C4-2B (cell line): Measurements from ENCODE around the gene RNF11.

ENCODE experiments used
- H3K27ac ChIP-seq: fragments of 450-650 bp; 2 replicates; pipeline ENCODE4 v1.5.1; 2017
- CTCF ChIP-seq: fragments of 450-650 bp; conservative IDR thresholded peaks from 2 replicates; pipeline ENCODE4 v1.5.1; 2017; ENCODE audit warnings: mild to moderate bottlenecking
- ZFX ChIP-seq: fragments of 450-650 bp; IDR thresholded peaks from 2 replicates; pipeline ENCODE4 v1.6.1; 2017

The RNF11 gene

DNA sequence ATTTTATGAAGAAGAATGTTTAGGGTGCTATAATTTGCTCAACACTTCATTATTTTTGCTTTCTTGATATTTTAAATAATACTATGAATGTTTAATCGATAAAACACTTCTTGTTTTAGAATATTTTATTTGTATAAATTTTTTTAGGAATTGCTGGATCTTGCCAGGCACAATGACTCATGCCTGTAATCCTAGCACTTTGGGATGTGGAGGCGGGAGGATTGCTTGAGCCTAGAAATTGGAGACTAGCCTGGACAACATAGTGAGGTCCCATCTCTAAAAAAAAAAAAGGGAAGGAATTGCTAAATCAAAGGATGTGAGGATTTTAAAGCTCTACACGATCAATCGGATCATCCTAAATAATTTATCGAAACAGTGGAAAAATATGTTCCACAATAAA is 17.6 kb downstream of the RNF11 start:
- TF ChIP-seq CTCF (no peak), ZFX (no peak)

DNA sequence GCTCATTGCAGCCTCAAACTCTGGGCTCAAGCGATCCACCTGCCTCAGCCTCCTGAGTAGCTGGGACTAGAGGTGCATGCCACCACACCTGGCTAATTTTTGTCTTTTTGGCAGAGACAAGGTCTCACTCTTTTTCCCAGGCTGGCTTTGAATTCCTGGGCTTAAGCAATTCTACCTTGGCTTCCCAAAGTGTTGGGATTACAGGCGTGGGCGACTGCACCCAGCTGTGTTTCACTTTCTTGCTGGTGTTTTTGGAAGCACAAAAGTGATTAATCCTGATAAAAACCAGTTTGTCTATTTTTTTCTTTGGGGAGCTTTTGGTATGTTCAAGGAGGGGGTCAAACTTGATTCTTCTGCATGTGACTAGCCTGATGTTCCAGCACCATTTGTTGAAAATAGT is 19.3 kb downstream of the RNF11 start:
- no peak overlapping the region for H3K27ac ChIP-seq
- TF ChIP-seq ZFX: no peak
- no peak for TF ChIP-seq CTCF

More for the DNA sequence above, 17.6 kb downstream of the RNF11 start:
- H3K27ac ChIP-seq: no peak overlapping the region

DNA sequence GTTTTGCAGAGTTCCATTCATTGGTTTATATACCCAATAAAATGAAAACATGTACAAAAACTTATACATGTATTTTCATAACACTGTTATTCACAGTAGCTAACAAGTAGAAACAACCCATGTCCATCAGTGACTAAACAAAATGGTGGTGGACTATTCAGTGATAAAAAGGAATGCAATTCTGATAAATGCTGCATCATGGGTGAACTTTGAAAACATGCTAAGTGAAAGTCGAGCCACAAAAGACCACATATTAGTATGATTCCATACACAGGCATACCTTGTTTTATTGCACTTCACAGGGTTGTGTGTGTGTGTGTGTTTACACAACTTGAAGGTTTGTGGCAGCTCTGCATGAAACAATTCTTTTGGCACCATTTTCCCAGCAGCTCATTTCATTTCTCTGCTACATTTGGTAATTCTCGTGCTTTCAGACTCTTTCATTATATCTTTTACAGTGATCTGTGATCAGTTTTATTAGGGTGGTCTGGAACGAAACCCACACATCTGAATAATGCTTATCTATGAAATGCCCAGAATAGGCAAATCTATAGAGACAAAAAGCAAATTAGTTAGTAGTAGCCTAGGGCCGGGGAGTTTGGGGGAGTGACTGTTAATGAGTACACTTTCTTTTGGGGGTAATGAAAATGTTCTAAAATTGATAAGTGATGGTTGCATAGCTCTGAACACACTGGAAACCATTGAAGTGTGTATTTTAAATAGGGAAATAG is 27.2 kb downstream of the RNF11 start:
- TF ChIP-seq CTCF: no peak
- no peak for TF ChIP-seq ZFX
- H3K27ac ChIP-seq: no peak overlapping the region

DNA sequence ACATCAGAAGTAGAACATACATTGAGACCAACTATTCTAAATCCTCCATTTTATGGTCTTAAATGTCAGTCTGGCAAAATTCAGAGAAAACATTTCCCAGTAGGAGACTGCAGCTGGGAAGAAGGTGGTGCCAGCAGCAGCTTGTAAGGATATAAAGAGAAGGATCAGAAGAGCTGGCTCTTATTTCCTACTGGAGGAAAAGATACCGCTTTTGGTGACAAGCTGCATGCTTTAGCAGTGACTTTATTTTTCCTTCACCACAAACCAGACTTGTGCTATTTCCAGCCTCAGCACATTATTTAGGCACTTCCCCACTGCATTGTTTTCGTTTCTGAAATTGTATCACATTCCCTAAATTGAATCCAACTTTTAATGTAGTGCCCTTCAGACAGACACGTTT is 28.4 kb downstream of the RNF11 start:
- H3K27ac ChIP-seq: no peak overlapping the region
- TF ChIP-seq CTCF (no peak), ZFX (no peak)

- no peak for TF ChIP-seq CTCF
- no peak for TF ChIP-seq ZFX
- no peak overlapping the region for H3K27ac ChIP-seq
Observed at GRCh38 chr1:51265618-51266017, 29.5 kb downstream of the RNF11 start.

GRCh38 chr1:51266181-51266580 is 30.1 kb downstream of the RNF11 start:
- TF ChIP-seq ZFX (no peak), CTCF (no peak)

DNA sequence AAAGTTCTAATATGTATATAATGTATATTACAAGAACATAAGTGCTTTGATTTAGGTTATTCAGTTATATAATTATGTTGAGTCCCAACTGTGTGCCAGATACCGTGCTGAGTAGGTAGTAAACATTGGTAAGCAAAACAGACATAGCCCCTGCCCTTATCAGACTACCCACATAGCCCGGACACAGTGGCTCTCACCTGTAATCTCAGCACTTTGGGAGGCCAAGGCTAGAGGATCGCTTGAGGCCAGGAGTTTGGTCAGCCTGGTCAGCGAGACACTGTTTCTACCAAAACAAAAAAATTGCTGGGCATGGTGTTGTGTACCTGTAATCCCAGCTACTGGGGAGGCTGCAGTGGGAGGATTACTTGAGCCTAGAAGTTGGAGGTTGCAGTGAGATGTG is 30.7 kb downstream of the RNF11 start:
- no peak overlapping the region for H3K27ac ChIP-seq
- TF ChIP-seq ZFX (no peak), CTCF (no peak)

More at GRCh38 chr1:51266181-51266580, 30.1 kb downstream of the RNF11 start:
- no peak overlapping the region for H3K27ac ChIP-seq
